NOMO-1 treated with DMSO at 0.1 percent for 48 hours (cell line): Measurements from ENCODE around the gene STON2.
"Not testable (repeated sequence)": the region's sequence is repeated elsewhere in the genome, so short reads cannot be mapped to it uniquely, and the experiment has no call there.

Experiments used
- DNase-seq: peaks from one replicate; lab custom pipeline; 2025; ENCODE audit not compliant: unreplicated experiment; lab: John Stamatoyannopoulos, UW

STON2 gene

GRCh38 chr14:81231540-81231939 is 168.6 kb downstream of the STON2 start:
- DNase-seq: no peak

DNA sequence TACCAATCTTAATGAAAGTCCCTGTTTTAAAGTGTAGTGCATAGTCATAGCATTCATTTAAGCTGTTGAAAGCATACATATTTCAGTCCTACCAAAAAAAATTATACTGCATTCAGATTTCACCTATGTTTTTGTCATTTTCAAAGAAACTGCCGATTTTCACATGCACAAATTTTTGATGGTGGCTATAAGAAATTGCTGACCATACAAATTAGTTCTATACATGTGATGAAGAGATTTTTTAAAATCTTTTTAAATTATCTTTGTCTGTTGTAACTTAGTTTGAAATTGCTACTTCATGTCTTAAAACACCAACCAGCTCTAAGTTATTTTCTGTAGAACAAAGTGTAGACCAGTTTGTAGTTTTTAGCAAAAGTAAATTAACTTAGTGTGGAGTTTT is 175.9 kb downstream of the STON2 start:
- no peak for DNase-seq

DNA sequence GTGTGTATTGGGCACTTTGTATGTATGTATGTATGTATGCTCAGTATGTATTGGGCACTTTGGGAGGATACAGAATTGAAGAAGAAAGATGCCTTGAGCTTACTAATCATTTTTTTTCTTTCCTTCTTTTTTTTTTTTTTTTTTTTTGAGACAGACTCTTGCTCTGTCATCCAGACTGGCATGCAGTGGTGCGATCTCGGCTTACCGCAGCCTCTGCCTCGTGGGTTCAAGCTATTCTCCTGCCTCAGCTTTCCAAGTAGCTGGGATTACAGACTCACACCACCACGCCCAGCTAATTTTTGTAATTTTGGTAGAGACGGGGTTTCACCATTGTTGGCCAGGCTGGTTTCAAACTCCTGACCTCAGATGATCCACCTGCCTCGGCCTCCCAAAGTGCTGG is 176.3 kb downstream of the STON2 start:
- DNase-seq: not testable (repeated sequence)

- no peak for DNase-seq
Observed at GRCh38 chr14:81222691-81223090, 177.4 kb downstream of the STON2 start.

GRCh38 chr14:81222126-81222525 is 178.0 kb downstream of the STON2 start:
- DNase-seq: no peak

GRCh38 chr14:81221579-81222102 is 178.5 kb downstream of the STON2 start:
- DNase-seq: no peak

GRCh38 chr14:81220830-81221578 is 179.1 kb downstream of the STON2 start, which contains the start of gene GTF2A1:
GTF2A1 (minus strand) TSS chr14:81220959; CDS start chr14:81220518, 441 bp downstream.
- DNase-seq: peak; percentile 96

GRCh38 chr14:81220580-81220829 is 179.6 kb downstream of the STON2 start:
- no peak for DNase-seq

DNA sequence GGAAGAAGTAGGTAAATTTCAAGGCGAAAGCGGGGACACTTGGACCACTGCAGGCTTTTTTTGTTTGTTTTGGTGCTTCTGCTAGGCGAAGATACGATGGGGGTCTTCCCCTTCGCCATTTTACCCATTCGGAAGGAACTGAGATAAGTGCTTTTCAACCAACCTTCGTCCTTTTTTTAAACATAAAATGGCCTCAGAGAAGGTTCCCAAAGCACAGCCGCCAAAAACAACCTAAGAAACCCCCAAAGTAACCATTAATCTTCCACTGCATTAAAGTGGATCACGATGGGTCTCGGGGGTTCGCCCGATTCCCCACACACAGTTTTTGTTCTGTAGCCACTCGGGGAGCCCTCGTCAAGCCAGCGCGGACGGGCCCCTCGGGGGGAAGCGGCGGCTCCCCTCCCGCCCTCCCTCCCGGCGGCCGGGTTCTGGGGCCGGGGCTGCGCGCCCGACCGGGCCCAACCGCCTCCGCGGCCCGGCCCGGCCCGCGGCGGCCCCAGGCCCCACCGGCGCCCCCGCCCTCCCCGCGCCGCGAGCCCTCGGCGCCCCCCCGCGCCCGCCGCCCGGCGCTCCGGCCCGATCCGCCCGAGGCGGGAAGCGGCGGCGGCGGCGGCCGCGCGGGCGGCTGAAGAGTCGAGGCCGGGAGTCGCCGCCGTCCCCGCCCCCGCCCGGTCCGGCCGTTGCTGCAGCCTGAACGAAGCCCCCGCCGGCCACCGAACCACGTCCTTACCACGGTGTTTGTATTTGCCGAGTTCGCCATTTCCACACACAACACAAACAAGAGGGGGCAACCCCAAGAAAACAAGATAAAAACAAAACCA is 180.2 kb downstream of the STON2 start:
- DNase-seq: peak; percentile 22

GRCh38 chr14:81219210-81219758 is 180.8 kb downstream of the STON2 start:
- DNase-seq: peak; percentile 95

GRCh38 chr14:81211844-81212243 is 188.3 kb downstream of the STON2 start:
- DNase-seq: peak; percentile 18
